T-cell (primary cell): ENCODE data around the gene MYLK2. TPM values are rescaled to one million over a fixed set of nuclear protein-coding genes. Genes with fewer than 3 reads are reported as not detected.

ENCODE experiments used
- ATAC-seq, 4 experiments: fragments of 200-7000 bp in 3 of 4; fragments of 150-1000 bp in 1 of 4; cut with Tn5 transposase; replicated peaks in 1 of 4; 1 replicate in 3 of 4; 2 replicates in 1 of 4; pipeline ENCODE4 v1.10.0; 2021; ENCODE audit warnings: moderate library complexity in 3 of 4, mild to moderate bottlenecking in 2 of 4, moderate number of reproducible peaks in 1 of 4
- CTCF ChIA-PET, 2 donors: fragments of 300-600 bp; sonication (Branson Sonifier 250); formaldehyde crosslinking; loops; one replicate each; lab custom pipeline; 2022; ENCODE audit warnings: antibody characterized with exemption in 2 of 2; lab: Charles Lee
- POLR2A ChIA-PET, 2 donors: fragments of 300-600 bp; sonication (Branson Sonifier 250); formaldehyde crosslinking; loops; one replicate each; lab custom pipeline; 2022; ENCODE audit warnings: antibody characterized with exemption in 2 of 2; lab: Charles Lee
- DNase-seq, 35 experiments: peaks; one replicate each; pipeline versions ENCODE4 v3.0.0 to v3.0.0-alpha.2; 2013 to 2023
- H3K27ac ChIP-seq: one replicate; pipeline ENCODE4 v1.5.1; 2013; ENCODE audit warnings: low read length
- H3K27me3 ChIP-seq, 2 experiments: replicated peaks in 1 of 2; 1 replicate in 1 of 2; 2 replicates in 1 of 2; pipeline versions ENCODE4 v1.6.1 to v1.7.0; 2013; ENCODE audit warnings: low read length in 1 of 2, mixed read lengths in 1 of 2; ENCODE audit not compliant: control insufficient read depth in 2 of 2, insufficient read depth in 2 of 2; ENCODE audit errors: extremely low read depth in 1 of 2
- H3K36me3 ChIP-seq, 2 donors: 1 replicate in 1 of 2; 2 replicates in 1 of 2; pipeline versions ENCODE4 v1.6.1 to v1.7.0; 2013; ENCODE audit warnings: low read length in 1 of 2; ENCODE audit not compliant: control insufficient read depth in 2 of 2, insufficient read depth in 1 of 2; ENCODE audit errors: extremely low read depth in 1 of 2
- H3K4me1 ChIP-seq, 2 experiments: 1 replicate in 1 of 2; 2 replicates in 1 of 2; pipeline versions ENCODE4 v1.6.1 to v1.7.0; 2013; ENCODE audit warnings: low read length in 2 of 2, mixed read lengths in 1 of 2; ENCODE audit not compliant: insufficient read depth in 2 of 2, control insufficient read depth in 1 of 2; ENCODE audit errors: extremely low read depth in 1 of 2
- H3K4me3 ChIP-seq, 2 donors: 1 replicate in 1 of 2; 2 replicates in 1 of 2; pipeline versions ENCODE4 v1.5.1 to v1.7.0; 2013; ENCODE audit warnings: mild to moderate bottlenecking in 2 of 2, low read length in 1 of 2, moderate library complexity in 1 of 2; ENCODE audit not compliant: control insufficient read depth in 1 of 2; ENCODE audit errors: extremely low read depth in 1 of 2
- H3K9me3 ChIP-seq: 2 replicates; pipeline ENCODE4 v1.7.0; 2013
- H3K27ac Mint-ChIP-seq, 2 donors: one replicate each; pipeline ENCODE4 v1.8.0; 2020 to 2021; ENCODE audit warnings: mild to moderate bottlenecking in 2 of 2, mixed read lengths in 2 of 2
- H3K27me3 Mint-ChIP-seq, 2 donors: one replicate each; pipeline ENCODE4 v1.8.0; 2021 to 2022; ENCODE audit warnings: mixed read lengths in 2 of 2
- H3K36me3 Mint-ChIP-seq: one replicate; pipeline ENCODE4 v1.8.0; 2021; ENCODE audit warnings: mixed read lengths
- H3K4me1 Mint-ChIP-seq, 3 donors: one replicate each; pipeline ENCODE4 v1.8.0; 2020 to 2022; ENCODE audit warnings: mixed read lengths in 3 of 3, mild to moderate bottlenecking in 1 of 3
- H3K4me3 Mint-ChIP-seq, 3 donors: one replicate each; pipeline ENCODE4 v1.8.0; 2020 to 2022; ENCODE audit warnings: mild to moderate bottlenecking in 3 of 3, mixed read lengths in 3 of 3, moderate library complexity in 3 of 3
- H3K9me3 Mint-ChIP-seq, 3 donors: one replicate each; pipeline ENCODE4 v1.8.0; 2020 to 2022; ENCODE audit warnings: mixed read lengths in 3 of 3
- WGBS: methylation state at CpG from one replicate; pipeline ENCODE4 v1.1.5; 2013; ENCODE audit warnings: missing lambda C conversion rate; ENCODE audit not compliant: insufficient coverage; 5-methylcytosine and 5-hydroxymethylcytosine counted together
- total RNA-seq, 35 experiments: library from RNA in 6 of 35; stranded (reverse) in 6 of 35; fragments of 120-200 nt in 1 of 35; gene quantifications; one replicate each; pipeline versions ENCODE4 v1.2.1 to v1.2.4 and lab custom pipeline; 2013 to 2026

The MYLK2 gene
- total RNA-seq, 5 donors from 2014 or later (not counting 1 experiment from before 2014, with no cell fraction given): not detected

DNA sequence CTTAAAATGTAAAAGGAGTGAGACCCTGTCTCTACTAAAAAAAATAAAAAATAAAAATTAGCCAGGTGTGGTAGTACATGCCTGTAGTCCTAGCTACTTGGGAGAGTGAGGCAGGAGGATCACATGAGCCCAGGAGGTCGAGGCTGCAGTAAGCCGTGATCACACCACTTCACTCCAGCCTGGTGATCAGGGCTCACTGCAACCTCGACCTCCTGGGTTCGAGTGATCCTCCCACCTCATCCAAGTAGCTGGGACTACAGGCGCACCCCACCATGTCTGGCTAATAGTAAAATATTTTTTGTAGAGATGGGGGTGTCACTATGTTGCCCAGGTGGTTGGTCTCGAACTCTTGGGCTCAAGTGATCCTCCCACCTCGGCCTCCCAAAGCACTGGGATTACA lies 34.3 kb downstream of the MYLK2 start:
- POLR2A ChIA-PET: interaction anchor here in 1 of 2 donors (0.6 kb wide), 1 partner anchor 713 kb away, joined by 3 read pairs; no protein-coding TSS in a partner anchor
- H3K9me3 Mint-ChIP-seq: no peaks in the 10 kb centered on the region
- CTCF ChIA-PET: interaction anchor here (0.6 to 1.8 kb wide), 11 partner anchors 26 to 546 kb away, joined by 3 to 18 read pairs (median 4); partner anchors contain the start of gene PDRG1 (in 2 of the 2)
- H3K27ac Mint-ChIP-seq: no peak overlapping the region
- peaks cover 0 to 12% of the 10 kb centered on the region in 2 experiments for H3K4me1 ChIP-seq
- DNase-seq: no peak
- no peak overlapping the region for H3K4me3 Mint-ChIP-seq
- no peaks in the 10 kb centered on the region for H3K36me3 Mint-ChIP-seq
- H3K36me3 ChIP-seq: no peaks in the 10 kb centered on the region
- no peak overlapping the region for H3K27ac ChIP-seq
- H3K9me3 ChIP-seq: no peaks in the 10 kb centered on the region
- no peak overlapping the region for H3K4me3 ChIP-seq
- H3K27me3 ChIP-seq: peaks cover 0 to 67% of the 10 kb centered on the region in 2 experiments
- WGBS: 85% methylated on average over 2 of the region's 7 CpGs
- peaks cover 20 to 36% of the 10 kb centered on the region in 2 donors for H3K27me3 Mint-ChIP-seq
- no peak for ATAC-seq
- peaks cover 0 to 1% (median 0%) of the 10 kb centered on the region in 3 donors for H3K4me1 Mint-ChIP-seq

DNA sequence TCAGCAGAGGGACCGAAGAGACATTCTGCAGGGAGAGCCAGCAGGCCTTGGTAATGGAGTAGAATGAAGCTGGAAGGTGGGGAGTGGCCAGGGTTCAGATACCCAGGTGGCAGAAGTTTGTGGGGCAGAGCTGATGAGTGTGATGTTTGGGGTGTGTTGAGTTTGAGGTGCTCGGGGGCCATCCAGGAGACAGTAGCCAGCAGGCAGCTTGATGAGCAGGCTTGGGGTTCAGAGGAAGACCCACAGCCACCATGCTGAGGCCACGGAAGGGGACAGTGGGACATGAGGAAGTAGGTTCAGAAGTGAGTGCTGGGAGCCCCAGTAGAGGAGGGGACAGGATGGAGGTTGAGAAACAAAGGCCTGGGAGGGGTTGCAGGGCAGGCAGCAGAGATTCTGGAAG lies 37.4 kb downstream of the MYLK2 start:
- WGBS: 54% methylated on average over 3 of the region's 3 CpGs
- Mint-ChIP-seq H3K4me3 (no peak overlapping the region), H3K27ac (no peak overlapping the region), H3K9me3 (no peaks in the 10 kb centered on the region), H3K36me3 (no peaks in the 10 kb centered on the region), H3K4me1 (peaks cover 6 to 9% (median 8%) of the 10 kb centered on the region in 3 donors), H3K27me3 (peaks cover 9 to 34% of the 10 kb centered on the region in 2 donors)
- no peaks in the 10 kb centered on the region for H3K9me3 ChIP-seq
- ATAC-seq: no peak
- H3K4me3 ChIP-seq: no peak overlapping the region
- peaks cover 0 to 72% of the 10 kb centered on the region in 2 experiments for H3K27me3 ChIP-seq
- no peak for DNase-seq
- CTCF ChIA-PET: interaction anchor here (0.5 to 1.0 kb wide), 3 partner anchors 10 to 798 kb away, joined by 3 to 4 read pairs (median 3); no protein-coding TSS in a partner anchor
- POLR2A ChIA-PET: no interaction called here
- H3K4me1 ChIP-seq: peaks cover 3 to 23% of the 10 kb centered on the region in 2 experiments
- no peaks in the 10 kb centered on the region for H3K36me3 ChIP-seq
- H3K27ac ChIP-seq: no peak overlapping the region

DNA sequence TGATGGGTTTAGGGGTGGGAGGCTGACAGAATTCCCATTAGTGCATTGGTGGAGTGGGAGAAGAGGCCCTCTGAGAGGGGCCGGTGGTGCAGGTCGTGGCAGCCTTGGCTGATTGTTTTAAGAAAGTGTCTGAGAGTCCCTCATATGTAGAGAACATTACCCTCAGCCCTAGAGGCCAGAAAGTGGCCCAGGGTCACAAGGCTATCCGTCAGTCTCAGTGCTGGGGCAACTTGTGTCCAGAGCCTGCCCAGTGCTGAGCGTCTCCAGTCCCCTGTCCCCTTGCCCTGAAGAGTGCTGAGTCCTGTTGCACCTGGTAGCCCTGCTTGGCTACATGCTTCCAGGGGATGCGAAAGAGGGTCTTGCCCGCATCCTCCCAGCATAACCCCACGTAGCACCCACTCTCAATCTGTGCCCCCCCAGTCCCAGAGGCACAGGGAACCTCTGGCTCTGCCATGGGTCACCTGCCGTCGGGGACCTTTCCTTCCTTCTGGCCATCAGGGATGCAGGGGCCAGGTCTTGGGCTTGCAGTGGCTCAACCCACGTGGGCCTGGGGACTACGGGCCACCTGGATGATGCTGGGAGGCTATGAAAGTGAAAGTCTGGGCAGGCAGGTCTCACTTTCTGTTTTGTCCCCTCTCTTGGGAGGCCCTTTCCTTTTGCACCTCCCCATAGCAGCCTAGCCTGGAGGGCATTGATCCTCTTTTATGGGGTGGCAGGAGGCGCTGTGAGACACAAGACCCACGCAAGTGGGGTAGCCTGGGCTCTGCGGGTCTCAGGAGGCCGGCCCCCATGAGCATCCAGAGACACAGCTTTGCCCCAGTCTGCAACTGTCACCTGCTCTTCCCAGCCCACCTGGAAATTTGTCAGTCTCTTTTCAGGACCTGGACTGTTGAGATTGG lies 39.0 kb downstream of the MYLK2 start:
- CTCF ChIA-PET: interaction anchor here in 1 of 2 donors (0.7 kb wide), 1 partner anchor 431 kb away, joined by 3 read pairs; no protein-coding TSS in a partner anchor
- Mint-ChIP-seq H3K4me3 (no peak overlapping the region), H3K36me3 (no peaks in the 10 kb centered on the region), H3K9me3 (no peaks in the 10 kb centered on the region), H3K4me1 (peaks cover 11 to 15% (median 12%) of the 10 kb centered on the region in 3 donors), H3K27me3 (peaks cover 9 to 34% of the 10 kb centered on the region in 2 donors), H3K27ac (no peak overlapping the region)
- no peak overlapping the region for H3K27ac ChIP-seq
- WGBS: 72% methylated on average over 8 of the region's 15 CpGs
- POLR2A ChIA-PET: no interaction called here
- H3K4me1 ChIP-seq: peaks cover 3 to 19% of the 10 kb centered on the region in 2 experiments
- ATAC-seq (no peak), DNase-seq (no peak)
- peaks cover 0 to 64% of the 10 kb centered on the region in 2 experiments for H3K27me3 ChIP-seq
- no peak overlapping the region for H3K4me3 ChIP-seq
- H3K36me3 ChIP-seq: no peaks in the 10 kb centered on the region
- no peaks in the 10 kb centered on the region for H3K9me3 ChIP-seq

DNA sequence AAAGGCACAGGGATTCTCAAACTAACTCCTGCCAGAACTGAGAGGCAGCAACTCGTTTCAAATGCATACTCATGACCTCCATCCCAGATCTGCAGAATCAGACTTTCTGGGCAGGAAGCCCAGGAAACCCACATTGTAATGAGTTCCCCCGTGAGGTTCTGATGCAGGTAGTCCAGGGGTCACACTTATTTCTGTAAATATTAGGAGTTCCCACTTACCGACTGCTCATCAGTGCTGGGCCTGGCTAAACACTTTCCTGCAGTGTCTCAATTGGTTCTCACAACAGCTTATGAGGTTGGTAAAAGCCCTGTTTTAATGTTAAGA lies 39.6 kb downstream of the MYLK2 start:
- ChIA-PET POLR2A (no interaction called here), CTCF (interaction anchor here in 1 of 2 donors (0.6 kb wide), 1 partner anchor 72 kb away, joined by 3 read pairs; no protein-coding TSS in a partner anchor)
- H3K9me3 ChIP-seq: no peaks in the 10 kb centered on the region
- H3K27ac ChIP-seq: no peak overlapping the region
- Mint-ChIP-seq H3K4me3 (no peak overlapping the region), H3K36me3 (no peaks in the 10 kb centered on the region), H3K27ac (no peak overlapping the region), H3K4me1 (peaks cover 11 to 15% (median 12%) of the 10 kb centered on the region in 3 donors), H3K27me3 (peaks cover 8 to 33% of the 10 kb centered on the region in 2 donors), H3K9me3 (no peaks in the 10 kb centered on the region)
- no peaks in the 10 kb centered on the region for H3K36me3 ChIP-seq
- no peak for ATAC-seq
- H3K4me3 ChIP-seq: no peak overlapping the region
- peaks cover 3 to 19% of the 10 kb centered on the region in 2 experiments for H3K4me1 ChIP-seq
- WGBS: no CpG with 5 or more reads among the region's 3 CpGs
- peaks cover 0 to 61% of the 10 kb centered on the region in 2 experiments for H3K27me3 ChIP-seq
- DNase-seq: no peak

DNA sequence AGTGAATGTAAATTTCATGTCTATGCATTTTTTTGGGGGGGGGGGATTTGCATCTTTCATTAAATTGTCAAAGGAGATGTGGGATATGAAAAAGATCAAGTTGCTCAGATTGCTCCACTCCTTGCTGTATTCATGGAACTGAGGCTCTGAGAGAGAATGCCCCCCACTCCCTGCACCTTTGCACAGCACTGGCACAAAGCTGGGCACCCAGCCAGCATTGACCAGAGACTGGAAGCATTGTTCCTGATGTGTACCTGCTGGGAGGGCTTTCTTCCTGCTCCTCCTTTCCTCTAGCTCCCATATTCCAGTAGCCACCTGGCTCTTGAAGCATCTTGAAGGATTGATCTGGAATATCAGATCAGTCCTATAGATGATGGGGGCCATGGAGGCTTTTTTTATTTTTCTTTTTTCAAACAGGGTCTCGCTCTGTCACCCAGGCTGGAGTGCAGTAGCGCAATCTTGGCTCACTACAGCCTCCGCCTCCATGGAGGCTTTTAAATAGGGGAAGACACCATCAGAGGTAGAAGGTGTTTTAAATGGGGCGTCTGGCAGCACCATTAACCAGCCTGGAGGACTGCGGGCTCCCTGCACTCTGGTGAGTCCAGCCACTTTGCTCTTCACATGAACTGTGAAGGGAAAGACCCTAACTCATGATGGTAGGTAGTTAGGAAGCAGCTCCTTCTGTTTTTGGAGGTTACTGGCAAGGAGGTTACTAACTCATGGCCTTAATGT lies 40.3 kb downstream of the MYLK2 start:
- DNase-seq: no peak
- no peaks in the 10 kb centered on the region for H3K9me3 Mint-ChIP-seq
- H3K36me3 Mint-ChIP-seq: no peaks in the 10 kb centered on the region
- peaks cover 5 to 30% of the 10 kb centered on the region in 2 donors for H3K27me3 Mint-ChIP-seq
- ATAC-seq: no peak
- CTCF ChIA-PET: interaction anchor here in 1 of 2 donors (0.6 to 1.0 kb wide), 3 partner anchors 13 to 72 kb away, joined by 3 read pairs; no protein-coding TSS in a partner anchor
- H3K27ac Mint-ChIP-seq: no peak overlapping the region
- no peak overlapping the region for H3K4me3 ChIP-seq
- no peaks in the 10 kb centered on the region for H3K9me3 ChIP-seq
- H3K4me1 ChIP-seq: peaks cover 3 to 19% of the 10 kb centered on the region in 2 experiments
- no peak overlapping the region for H3K4me3 Mint-ChIP-seq
- no peaks in the 10 kb centered on the region for H3K36me3 ChIP-seq
- peaks cover 11 to 15% (median 12%) of the 10 kb centered on the region in 3 donors for H3K4me1 Mint-ChIP-seq
- POLR2A ChIA-PET: interaction anchor here in 1 of 2 donors (0.7 kb wide), 1 partner anchor 111 kb away, joined by 3 read pairs; no protein-coding TSS in a partner anchor
- no peak overlapping the region for H3K27ac ChIP-seq
- 90% methylated on average over 2 of the region's 5 CpGs for WGBS
- H3K27me3 ChIP-seq: peaks cover 0 to 59% of the 10 kb centered on the region in 2 experiments
